Epithelial cell of prostate (primary cell): ENCODE measurements around the gene CLCA1.
A peak's percentile ranks its signal among the peaks of the same experiment; 100 is the strongest.

Source experiments
- DNase-seq: peaks from one replicate; pipeline ENCODE4 v3.0.0-alpha.2; 2011; ENCODE audit warnings: low read depth, low spot score
- H3K27ac ChIP-seq: fragments of 450-650 bp; 2 replicates; pipeline ENCODE4 v1.5.1; 2017; ENCODE audit warnings: mild to moderate bottlenecking

CLCA1 gene

DNA sequence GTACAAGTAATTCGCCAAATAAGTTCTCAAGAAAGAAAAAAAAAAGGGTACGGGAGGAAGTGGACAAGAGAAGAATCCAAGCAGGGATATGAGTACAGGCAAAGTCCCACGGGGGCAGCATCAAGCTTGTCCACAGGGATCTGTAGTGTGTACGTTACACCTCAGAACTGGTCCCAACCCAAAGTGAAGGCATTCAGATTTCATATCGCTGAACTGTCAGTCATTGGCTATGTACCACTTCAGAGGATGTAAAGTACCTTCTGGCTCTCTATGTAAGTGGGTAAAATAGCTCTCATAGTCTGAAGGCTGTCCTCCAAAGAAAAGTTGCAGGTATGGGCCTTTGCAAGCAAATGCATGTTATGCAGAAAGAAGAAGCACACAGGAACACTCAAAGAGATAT, 70.0 kb downstream of the CLCA1 start:
- no peak for DNase-seq
- no peak overlapping the region for H3K27ac ChIP-seq

GRCh38 chr1:86541859-86542258, 73.1 kb downstream of the CLCA1 start:
- no peak for DNase-seq
- peak overlapping the region; percentile 67 for H3K27ac ChIP-seq

DNA sequence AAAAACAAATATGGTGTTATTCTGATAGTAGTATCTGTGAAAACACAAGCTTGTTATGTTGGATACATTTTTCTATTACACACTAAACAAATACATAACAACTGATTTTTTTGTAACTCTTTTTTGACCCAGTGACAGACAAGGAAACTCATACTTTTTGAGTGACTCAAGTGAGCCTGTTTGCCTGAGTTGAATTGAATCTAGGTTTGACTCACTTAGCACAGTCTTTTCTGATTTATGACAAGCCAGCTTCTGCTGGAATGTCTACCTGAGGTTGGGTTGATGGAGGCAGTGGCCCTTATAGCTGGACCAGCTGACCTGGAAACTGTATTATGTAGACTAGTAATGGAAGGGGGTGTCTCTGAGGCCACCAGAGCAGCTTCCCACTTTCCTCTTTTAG, 73.9 kb downstream of the CLCA1 start:
- H3K27ac ChIP-seq: peak overlapping the region; percentile 67
- DNase-seq: peak; percentile 80

DNA sequence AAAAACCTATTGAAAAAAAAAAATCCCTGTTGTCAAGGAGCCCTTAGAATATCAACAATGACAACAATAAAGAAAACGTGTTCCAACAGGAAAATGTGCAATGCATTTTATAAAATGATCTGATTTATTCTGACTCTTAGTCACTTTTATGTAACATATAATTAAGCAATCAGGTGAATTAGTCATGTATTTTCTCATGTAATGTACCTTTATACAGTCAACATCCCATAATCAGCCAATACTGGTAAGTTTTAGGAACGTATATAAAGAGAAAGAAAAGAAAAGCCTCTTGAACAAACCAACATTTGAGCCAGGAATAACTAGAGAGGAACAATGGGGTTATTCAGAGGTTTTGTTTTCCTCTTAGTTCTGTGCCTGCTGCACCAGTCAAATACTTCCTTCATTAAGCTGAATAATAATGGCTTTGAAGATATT, 78.1 kb downstream of the CLCA1 start, which contains the start of gene CLCA4:
TSS of gene CLCA4 (plus strand) at position 292 of the 435 bp plus-strand sequence. CDS start at position 334, 42 bp downstream.
- DNase-seq: peak; percentile 78

GRCh38 chr1:86548839-86549238, 80.1 kb downstream of the CLCA1 start:
- H3K27ac ChIP-seq: no peak overlapping the region
- DNase-seq: no peak

More for the DNA sequence above, 78.1 kb downstream of the CLCA1 start, which contains the start of gene CLCA4:
- peak within 1 kb of the TSS; percentile 62 for H3K27ac ChIP-seq
